Iris pigment epithelial cell (primary cell): ENCODE data around the gene NELFCD.
"Not testable (repeated sequence)": the region's sequence is repeated elsewhere in the genome, so short reads cannot be mapped to it uniquely, and the experiment has no call there.

ENCODE experiments used
- DNase-seq: peaks from one replicate; pipeline ENCODE4 v3.0.0-alpha.2; 2011; ENCODE audit warnings: low read depth

Gene NELFCD

GRCh38 chr20:58973866-58974265 is 7.2 kb upstream of the NELFCD start:
- DNase-seq = no peak

DNA sequence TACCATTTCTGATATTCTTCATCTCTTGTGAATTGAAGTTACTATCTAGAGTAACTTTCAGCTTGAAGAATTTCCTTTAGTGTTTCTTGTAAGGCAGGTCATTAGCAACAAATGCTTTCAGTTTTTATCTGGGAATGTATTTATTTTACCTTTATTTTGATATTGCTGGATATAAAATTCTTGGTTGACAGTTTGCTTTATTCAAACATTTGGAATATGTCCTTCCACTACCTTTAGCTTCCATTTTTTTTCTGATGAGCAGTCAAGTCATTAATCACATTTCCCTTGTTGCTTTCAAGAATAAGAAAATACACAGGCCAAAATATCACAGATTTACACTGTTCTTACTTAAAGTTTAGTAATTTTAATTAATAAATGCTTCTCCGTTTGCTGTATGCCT is 5.7 kb upstream of the NELFCD start:
- DNase-seq = no peak

DNA sequence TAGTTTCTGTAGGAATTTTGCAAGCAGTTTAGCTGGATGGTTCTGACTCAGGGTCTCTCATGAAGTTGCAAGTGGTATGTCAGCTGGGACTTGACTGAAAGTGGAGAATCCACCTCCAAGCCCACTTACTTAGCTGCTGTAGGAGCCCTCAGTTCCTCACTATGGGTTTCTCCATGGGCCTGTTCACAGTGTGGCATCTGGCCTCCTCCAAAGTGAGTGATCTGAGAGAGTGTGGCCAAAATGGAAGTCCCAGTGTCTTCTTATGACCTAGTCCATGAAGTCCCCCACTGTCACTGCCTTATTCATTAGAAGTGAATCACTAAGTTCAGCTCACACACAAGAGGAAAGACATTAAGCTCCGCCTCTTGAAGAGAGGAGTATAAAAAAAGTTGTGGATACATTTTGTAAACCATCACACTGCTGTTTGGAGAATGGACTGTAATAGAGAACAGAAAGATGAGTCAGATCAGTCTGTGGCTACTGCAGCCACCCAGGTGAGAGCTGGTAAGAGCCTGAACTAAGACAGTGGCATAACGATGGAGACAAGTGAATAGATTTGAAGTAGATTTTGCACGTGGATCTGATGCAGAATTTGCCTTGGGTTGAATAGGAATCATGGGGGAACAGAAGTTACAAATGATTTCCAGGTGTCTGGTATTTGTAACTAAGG is 4.9 kb upstream of the NELFCD start:
- no peak for DNase-seq

DNA sequence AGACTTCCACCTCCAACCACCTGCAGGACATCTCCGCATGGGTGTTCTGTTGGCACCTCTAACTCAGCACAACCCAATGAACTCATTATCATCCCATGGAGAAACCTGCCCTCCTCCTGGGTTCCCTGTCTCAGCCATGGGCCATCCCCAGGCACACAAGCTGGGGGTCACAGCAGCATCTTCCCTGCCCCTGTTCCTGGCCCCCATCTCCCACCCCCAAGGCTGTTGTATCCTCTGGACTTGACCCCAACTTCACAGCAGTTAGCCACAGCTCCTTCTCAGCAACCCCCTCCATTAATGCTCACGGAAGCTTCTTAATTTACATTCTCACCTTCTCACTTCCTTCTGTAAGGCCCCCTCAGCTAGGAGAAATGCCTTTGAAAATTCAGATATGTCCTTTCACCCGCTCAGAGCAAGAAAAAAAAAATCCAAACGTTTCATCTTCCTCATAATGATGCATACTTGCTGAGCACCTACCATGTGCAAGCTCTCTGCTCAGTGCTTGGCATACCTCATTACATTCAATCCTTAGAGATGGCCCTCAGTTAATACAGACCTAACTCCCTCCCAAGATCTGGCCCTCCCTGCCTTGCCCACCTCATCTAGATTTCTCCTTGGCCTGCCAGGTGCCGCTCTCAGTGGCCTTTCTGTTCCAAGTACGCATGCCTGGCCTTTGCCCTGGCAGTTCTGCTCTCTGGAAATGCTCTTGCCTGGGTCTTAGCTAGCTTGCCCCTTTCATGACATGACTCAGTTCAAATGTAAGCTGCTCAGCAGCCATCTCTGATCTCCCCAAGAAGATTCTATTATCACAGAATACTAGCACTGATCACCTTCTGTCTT is 2.5 kb upstream of the NELFCD start:
- no peak for DNase-seq

DNA sequence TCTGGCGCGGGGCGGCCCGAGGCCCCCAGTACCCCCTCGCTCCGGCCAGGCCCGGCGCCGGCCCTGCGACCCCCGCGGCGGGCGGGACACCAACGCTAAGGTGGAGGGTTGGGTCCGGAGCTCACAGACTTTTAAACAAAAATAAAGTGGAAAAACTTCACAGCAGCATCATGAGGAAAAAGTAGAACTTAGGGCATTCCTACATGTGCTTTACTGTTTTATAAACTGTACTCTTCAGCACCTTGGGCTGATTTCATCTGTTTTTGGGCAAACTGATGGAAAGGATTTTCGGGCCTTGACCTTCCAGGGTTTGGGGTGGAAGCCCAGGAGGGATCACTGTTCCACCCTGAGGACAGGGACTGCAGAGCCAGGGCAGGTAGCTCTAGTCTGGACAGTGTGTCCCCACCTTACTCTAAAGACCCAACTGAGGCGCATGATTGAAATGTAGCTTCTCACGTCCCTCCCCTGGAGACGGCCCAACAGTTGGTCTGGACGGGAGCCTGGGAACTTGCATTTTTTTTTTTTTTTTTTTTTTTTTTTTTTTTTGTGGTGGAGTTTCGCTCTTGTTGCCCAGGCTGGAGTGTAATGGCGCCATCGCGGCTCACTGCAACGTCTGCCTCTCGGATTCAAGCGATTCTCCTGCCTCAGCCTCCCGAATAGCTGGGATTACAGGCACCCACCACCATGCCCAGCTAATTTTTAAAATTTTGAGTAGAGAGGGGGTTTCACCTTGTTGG is 740 bp downstream of the NELFCD start:
- no peak for DNase-seq

GRCh38 chr20:58982406-58983114 is 1.5 kb downstream of the NELFCD start:
- DNase-seq = no peak

DNA sequence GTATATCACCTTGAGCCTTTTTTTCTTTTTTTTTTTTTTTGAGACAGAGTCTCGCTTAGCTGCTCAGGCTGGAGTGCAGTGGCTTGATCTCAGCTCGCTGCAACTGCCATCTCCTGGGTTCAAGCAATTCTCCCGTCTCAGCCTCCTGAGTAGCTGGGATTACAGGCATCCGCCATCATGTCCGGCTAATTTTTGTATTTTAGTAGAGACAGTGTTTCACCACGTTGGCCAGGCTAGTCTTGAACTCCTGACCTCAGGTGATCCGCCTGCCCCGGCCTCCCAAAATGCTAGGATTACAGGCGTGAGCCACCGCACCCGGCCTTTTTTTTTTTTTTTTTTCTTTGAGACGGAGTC is 2.0 kb downstream of the NELFCD start:
- not testable (repeated sequence) for DNase-seq

DNA sequence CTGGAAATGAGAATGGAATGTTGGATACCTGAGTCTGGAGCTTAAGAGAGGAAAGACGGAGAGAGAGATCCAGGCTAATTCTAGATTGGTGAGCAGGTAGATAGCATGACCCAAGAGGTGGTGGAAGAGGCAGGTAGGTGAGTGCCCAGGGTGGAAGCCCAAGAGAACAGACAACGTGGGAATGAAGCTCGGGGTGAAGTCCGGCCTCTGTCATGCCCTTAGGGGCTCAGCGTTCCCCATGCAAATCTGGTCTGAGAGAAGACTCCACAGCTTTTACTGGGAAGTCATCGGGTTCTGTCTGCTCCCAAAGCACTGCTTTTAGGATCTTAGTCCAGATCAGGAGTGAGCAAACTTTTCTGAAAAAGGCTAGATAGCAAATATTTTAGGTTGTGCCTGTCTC is 3.6 kb downstream of the NELFCD start:
- no peak for DNase-seq

- no peak for DNase-seq
Measured at GRCh38 chr20:58985656-58986055, 4.6 kb downstream of the NELFCD start.

GRCh38 chr20:58986286-58986967 is 5.4 kb downstream of the NELFCD start:
- DNase-seq = no peak

- no peak for DNase-seq
Measured at GRCh38 chr20:58986968-58987517, 6.0 kb downstream of the NELFCD start.

GRCh38 chr20:58987790-58988564 is 6.9 kb downstream of the NELFCD start:
- no peak for DNase-seq

GRCh38 chr20:58988565-58988882 is 7.5 kb downstream of the NELFCD start:
- DNase-seq = no peak

DNA sequence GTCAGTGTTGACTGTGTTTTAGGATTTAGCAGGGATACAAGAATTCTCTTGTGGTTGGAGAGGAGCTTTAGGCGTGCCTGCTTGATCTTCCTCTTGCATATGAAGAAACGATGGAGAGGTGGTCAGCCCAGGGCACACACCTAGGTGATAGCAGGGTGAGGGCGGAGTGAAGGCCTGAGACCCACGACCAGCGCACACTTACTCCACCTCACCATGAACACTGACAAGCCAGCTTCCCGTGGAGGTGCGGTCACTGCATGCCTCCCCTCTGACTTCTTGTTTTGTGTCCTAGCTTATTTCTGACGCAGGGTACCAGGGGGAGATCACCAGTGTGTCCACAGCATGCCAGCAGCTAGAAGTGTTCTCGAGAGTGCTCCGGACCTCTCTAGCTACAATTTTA is 8.1 kb downstream of the NELFCD start:
- DNase-seq = no peak

GRCh38 chr20:58990651-58991445 is 9.8 kb downstream of the NELFCD start:
- DNase-seq = no peak

GRCh38 chr20:58991715-58992114 is 10.7 kb downstream of the NELFCD start:
- DNase-seq = no peak

GRCh38 chr20:58992911-58993310 is 11.9 kb downstream of the NELFCD start:
- DNase-seq = no peak

GRCh38 chr20:58993332-58994248 is 12.5 kb downstream of the NELFCD start:
- no peak for DNase-seq
